HepG2 (cell line): Measurements from ENCODE around the gene SLC29A1. TPM values are rescaled to one million over a fixed set of nuclear protein-coding genes. Genes with fewer than 3 reads are reported as not detected.

ENCODE experiments used
- ARNT ChIP-seq: fragments of 450-650 bp; IDR thresholded peaks from 2 replicates; pipeline ENCODE4 v1.6.1; 2017
- ATAD3A ChIP-seq: sonication (generic); formaldehyde crosslinking; IDR thresholded peaks from 2 replicates; pipeline ENCODE4 v1.4.0; 2020; ENCODE audit warnings: missing genetic modification reagents
- CSRNP1 ChIP-seq: sonication (generic); formaldehyde crosslinking; IDR thresholded peaks from 2 replicates; pipeline ENCODE4 v1.8.1; 2023; ENCODE audit warnings: mild to moderate bottlenecking, missing genetic modification reagents
- DMTF1 ChIP-seq: sonication (generic); formaldehyde crosslinking; IDR thresholded peaks from 2 replicates; pipeline ENCODE4 v1.4.0; 2020; ENCODE audit warnings: mild to moderate bottlenecking, missing genetic modification reagents
- FOXM1 ChIP-seq: sonication (generic); formaldehyde crosslinking; IDR thresholded peaks from 2 replicates; pipeline ENCODE4 v1.5.0; 2020; ENCODE audit warnings: missing genetic modification reagents
- MAZ ChIP-seq, 2 experiments: sonication (generic) in 1 of 2; formaldehyde crosslinking in 1 of 2; IDR thresholded peaks; 2 replicates each; pipeline versions ENCODE4 v1.5.0 to v1.6.1; 2012 to 2020; ENCODE audit warnings: low read depth in 2 of 2, mild to moderate bottlenecking in 2 of 2, borderline replicate concordance in 1 of 2, improper control_type of control experiment in 1 of 2, low read length in 1 of 2, missing genetic modification reagents in 1 of 2, moderate library complexity in 1 of 2
- MTERF4 ChIP-seq: sonication (generic); formaldehyde crosslinking; IDR thresholded peaks from 2 replicates; pipeline ENCODE4 v1.8.0; 2023; ENCODE audit warnings: mild to moderate bottlenecking, missing genetic modification reagents
- NKX3-1 ChIP-seq: sonication (generic); formaldehyde crosslinking; IDR thresholded peaks from 2 replicates; pipeline ENCODE4 v1.5.0; 2020; ENCODE audit warnings: missing genetic modification reagents
- PAXIP1 ChIP-seq: sonication (generic); formaldehyde crosslinking; conservative IDR thresholded peaks from 2 replicates; pipeline ENCODE4 v1.4.0; 2020; ENCODE audit warnings: mild to moderate bottlenecking, missing genetic modification reagents, moderate library complexity
- SAFB2 ChIP-seq: sonication (generic); formaldehyde crosslinking; IDR thresholded peaks from 2 replicates; pipeline ENCODE4 v1.5.1; 2020; ENCODE audit warnings: missing genetic modification reagents, low read depth, mild to moderate bottlenecking, borderline replicate concordance
- SIN3B ChIP-seq: fragments of 150-350 bp; IDR thresholded peaks from 2 replicates; pipeline ENCODE4 v1.6.1; 2014; ENCODE audit warnings: low read length
- ZBTB25 ChIP-seq: IDR thresholded peaks from 2 replicates; pipeline ENCODE4 v1.6.1; 2018; ENCODE audit warnings: missing genetic modification reagents
- ZNF180 ChIP-seq: sonication (generic); formaldehyde crosslinking; IDR thresholded peaks from 2 replicates; pipeline ENCODE4 v1.4.0; 2020; ENCODE audit warnings: low read depth, missing genetic modification reagents, borderline replicate concordance
- ZNF552 ChIP-seq: sonication (generic); formaldehyde crosslinking; IDR thresholded peaks from 2 replicates; pipeline ENCODE4 v1.9.0; 2022; ENCODE audit warnings: missing genetic modification reagents, mild to moderate bottlenecking, borderline replicate concordance
- ZXDC ChIP-seq: sonication (generic); formaldehyde crosslinking; IDR thresholded peaks from 2 replicates; pipeline ENCODE4 v1.5.0; 2020; ENCODE audit warnings: mild to moderate bottlenecking, missing genetic modification reagents
- polyA plus RNA-seq, 8 experiments: library from polyadenylated mRNA; depleted of rRNA in 3 of 8; stranded (reverse) in 7 of 8; unstranded in 1 of 8; fragments of >200 nt; fragmentation: Illumina TruSeq in 4 of 8; extraction: Trizol in 4 of 8; gene quantifications; 2 replicates each; pipeline versions ENCODE4 v1.2.1 to v1.2.3, GENCODE V29; 2011 to 2016; ENCODE audit warnings: low read depth in 4 of 8, missing spikeins in 1 of 8, mixed read lengths in 1 of 8; ENCODE audit not compliant: insufficient read depth in 1 of 8
- total RNA-seq, 5 experiments: library from RNA; depleted of rRNA; stranded (reverse); fragments of >200 nt; fragmentation: Illumina TruSeq; extraction: Trizol; gene quantifications; 2 replicates each; pipeline ENCODE4 v1.2.3, GENCODE V29; 2016; ENCODE audit warnings: low read depth in 1 of 5

The SLC29A1 gene
- total and polyA plus RNA-seq, 2 of the 13 experiments (the other 11 are each of a cell fraction or from before 2014, with no cell fraction given), result 43.2 to 106 TPM

- TF ChIP-seq PAXIP1, result peak; percentile 72
- TF ChIP-seq ZXDC (CRISPR knock-in tag), result no peak
- TF ChIP-seq ZNF552 (CRISPR knock-in tag), result no peak
- no peak; the same call in 1 of the 2 replicates for TF ChIP-seq SIN3B
- TF ChIP-seq FOXM1 (CRISPR knock-in tag), result no peak
- no peak for TF ChIP-seq ZNF180 (CRISPR knock-in tag)
- peak; percentile 89 for TF ChIP-seq MAZ (IDR thresholded peaks at IDR 0.05; ENCODE audit: borderline replicate concordance, low read depth, low read length)
- peak; percentile 99 for TF ChIP-seq MAZ (CRISPR knock-in tag; IDR thresholded peaks at IDR 0.05; ENCODE audit: low read depth)
- TF ChIP-seq MTERF4 (CRISPR knock-in tag), result peak; percentile 71; the same call in 1 of the 2 replicates
- 0 out of 2 replicates have a peak, but pooled peaks have one; percentile 74 for TF ChIP-seq DMTF1 (CRISPR knock-in tag)
- peak; percentile 97 for TF ChIP-seq ZBTB25
- peak; percentile 91; the same call in 1 of the 2 replicates for TF ChIP-seq CSRNP1 (CRISPR knock-in tag)
- TF ChIP-seq SAFB2 (CRISPR knock-in tag), result peak; percentile 61; the same call in 1 of the 2 replicates
- no peak for TF ChIP-seq ARNT
- TF ChIP-seq ATAD3A (CRISPR knock-in tag), result no peak
- 0 out of 2 replicates have a peak, but pooled peaks have one; percentile 60 for TF ChIP-seq NKX3-1
These were observed 33.8 kb downstream of the SLC29A1 start, which contains the start of gene SLC35B2 (continued) for GRCh38 chr6:44257025-44257752.
